ENCODE results near the gene STMN3. TPM values are rescaled to one million over a fixed set of nuclear protein-coding genes. Genes with fewer than 3 reads are reported as not detected.

The STMN3 gene
- total and polyA plus RNA-seq, 10 of the 15 experiments (the other 5 are each of a cell fraction or from before 2014, with no cell fraction given) = 0.09 to 3.6 (median 1.4) TPM; not detected in 1

GRCh38 chr20:63640086-63640485 is 13.1 kb downstream of the STMN3 start (continued):
- TF ChIP-seq, protein P1, sequence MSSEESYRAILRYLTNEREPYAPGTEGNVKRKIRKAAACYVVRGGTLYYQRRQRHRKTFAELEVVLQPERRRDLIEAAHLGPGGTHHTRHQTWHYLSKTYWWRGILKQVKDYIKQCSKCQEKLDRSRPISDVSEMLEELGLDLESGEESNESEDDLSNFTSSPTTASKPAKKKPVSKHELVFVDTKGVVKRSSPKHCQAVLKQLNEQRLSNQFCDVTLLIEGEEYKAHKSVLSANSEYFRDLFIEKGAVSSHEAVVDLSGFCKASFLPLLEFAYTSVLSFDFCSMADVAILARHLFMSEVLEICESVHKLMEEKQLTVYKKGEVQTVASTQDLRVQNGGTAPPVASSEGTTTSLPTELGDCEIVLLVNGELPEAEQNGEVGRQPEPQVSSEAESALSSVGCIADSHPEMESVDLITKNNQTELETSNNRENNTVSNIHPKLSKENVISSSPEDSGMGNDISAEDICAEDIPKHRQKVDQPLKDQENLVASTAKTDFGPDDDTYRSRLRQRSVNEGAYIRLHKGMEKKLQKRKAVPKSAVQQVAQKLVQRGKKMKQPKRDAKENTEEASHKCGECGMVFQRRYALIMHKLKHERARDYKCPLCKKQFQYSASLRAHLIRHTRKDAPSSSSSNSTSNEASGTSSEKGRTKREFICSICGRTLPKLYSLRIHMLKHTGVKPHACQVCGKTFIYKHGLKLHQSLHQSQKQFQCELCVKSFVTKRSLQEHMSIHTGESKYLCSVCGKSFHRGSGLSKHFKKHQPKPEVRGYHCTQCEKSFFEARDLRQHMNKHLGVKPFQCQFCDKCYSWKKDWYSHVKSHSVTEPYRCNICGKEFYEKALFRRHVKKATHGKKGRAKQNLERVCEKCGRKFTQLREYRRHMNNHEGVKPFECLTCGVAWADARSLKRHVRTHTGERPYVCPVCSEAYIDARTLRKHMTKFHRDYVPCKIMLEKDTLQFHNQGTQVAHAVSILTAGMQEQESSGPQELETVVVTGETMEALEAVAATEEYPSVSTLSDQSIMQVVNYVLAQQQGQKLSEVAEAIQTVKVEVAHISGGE (CRISPR knock-in tag; IDR thresholded peaks at IDR 0.05) = no peak
- TF ChIP-seq CUX1 (IDR thresholded peaks at IDR 0.05; ENCODE audit: insufficient replicate concordance, low read depth, low read length) (no peak), IKZF2 (IDR thresholded peaks at IDR 0.05) (no peak), MYC (IDR thresholded peaks at IDR 0.05; ENCODE audit: insufficient read depth, insufficient read length, insufficient replicate concordance, low read length, severe bottlenecking) (no peak), MXI1 (IDR thresholded peaks at IDR 0.05; ENCODE audit: low read depth, low read length) (no peak)
